ENCODE results near the gene EXOC6B.

Gene EXOC6B

GRCh38 chr2:72361521-72361920 lies 464.3 kb downstream of the EXOC6B start:
- H3K27ac ChIP-seq = no peak overlapping the region
- TF ChIP-seq CTCF (conservative IDR thresholded peaks at IDR 0.05) = no peak

- TF ChIP-seq CTCF (conservative IDR thresholded peaks at IDR 0.05) = no peak
- no peak overlapping the region for H3K27ac ChIP-seq
Observed at GRCh38 chr2:72361042-72361441, 464.8 kb downstream of the EXOC6B start.

GRCh38 chr2:72350852-72351251 lies 475.0 kb downstream of the EXOC6B start:
- no peak overlapping the region for H3K27ac ChIP-seq
- TF ChIP-seq CTCF (conservative IDR thresholded peaks at IDR 0.05) = no peak

DNA sequence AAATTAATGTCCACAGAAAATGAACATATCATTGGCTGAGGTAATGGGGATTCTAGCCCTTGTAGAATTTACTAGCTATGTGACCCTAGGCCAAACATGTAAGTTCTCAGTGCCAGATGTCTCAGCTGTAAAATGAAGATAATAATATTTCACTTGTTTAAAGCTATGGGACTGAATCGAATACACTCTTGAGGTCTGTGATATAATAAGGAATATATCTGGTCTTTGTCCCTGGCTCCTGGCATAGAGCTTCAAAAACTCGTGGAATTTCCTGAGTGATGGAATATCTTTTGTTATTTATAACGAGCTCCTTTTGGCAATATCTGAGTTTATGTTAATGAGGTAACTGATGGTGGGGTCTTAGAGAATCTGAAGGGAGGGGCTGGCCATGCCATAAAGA lies 476.8 kb downstream of the EXOC6B start:
- H3K27ac ChIP-seq = no peak overlapping the region
- no peak for TF ChIP-seq CTCF (conservative IDR thresholded peaks at IDR 0.05)

GRCh38 chr2:72347081-72347480 lies 478.8 kb downstream of the EXOC6B start:
- no peak overlapping the region for H3K27ac ChIP-seq
- no peak for TF ChIP-seq CTCF (conservative IDR thresholded peaks at IDR 0.05)

DNA sequence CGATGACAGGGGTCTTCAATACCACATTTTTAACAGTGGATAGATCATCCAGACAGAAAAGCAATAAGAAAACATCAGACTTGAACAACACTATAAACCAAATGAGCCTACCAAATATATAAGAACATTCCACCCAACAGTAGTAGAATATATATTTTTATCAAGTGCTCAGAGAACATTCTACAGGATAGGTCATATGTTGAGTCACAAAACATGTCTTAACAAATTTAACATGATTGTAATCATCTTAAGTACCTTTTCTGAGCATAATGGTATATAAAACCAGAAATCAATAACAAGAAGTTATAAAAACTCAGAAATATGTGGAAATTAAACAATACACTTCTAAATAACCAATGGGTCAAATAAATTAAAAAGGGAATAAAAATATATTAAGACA lies 484.2 kb downstream of the EXOC6B start:
- no peak overlapping the region for H3K27ac ChIP-seq
- no peak for TF ChIP-seq CTCF (conservative IDR thresholded peaks at IDR 0.05)

GRCh38 chr2:72340665-72341064 lies 485.2 kb downstream of the EXOC6B start:
- TF ChIP-seq CTCF (conservative IDR thresholded peaks at IDR 0.05) = no peak
- no peak overlapping the region for H3K27ac ChIP-seq

GRCh38 chr2:72338076-72338475 lies 487.8 kb downstream of the EXOC6B start:
- TF ChIP-seq CTCF (conservative IDR thresholded peaks at IDR 0.05) = no peak
- H3K27ac ChIP-seq = no peak overlapping the region

Data from VCaP (cell line).